HG03135 (cell line): ENCODE data around the gene CASZ1.

Source experiments
- ATAC-seq: cut with Tn5 transposase; IDR thresholded peaks from one replicate; pipeline ENCODE4 v1.9.1; 2021; ENCODE audit warnings: mild to moderate bottlenecking, moderate library complexity; ENCODE audit not compliant: unreplicated experiment

CASZ1 gene

DNA sequence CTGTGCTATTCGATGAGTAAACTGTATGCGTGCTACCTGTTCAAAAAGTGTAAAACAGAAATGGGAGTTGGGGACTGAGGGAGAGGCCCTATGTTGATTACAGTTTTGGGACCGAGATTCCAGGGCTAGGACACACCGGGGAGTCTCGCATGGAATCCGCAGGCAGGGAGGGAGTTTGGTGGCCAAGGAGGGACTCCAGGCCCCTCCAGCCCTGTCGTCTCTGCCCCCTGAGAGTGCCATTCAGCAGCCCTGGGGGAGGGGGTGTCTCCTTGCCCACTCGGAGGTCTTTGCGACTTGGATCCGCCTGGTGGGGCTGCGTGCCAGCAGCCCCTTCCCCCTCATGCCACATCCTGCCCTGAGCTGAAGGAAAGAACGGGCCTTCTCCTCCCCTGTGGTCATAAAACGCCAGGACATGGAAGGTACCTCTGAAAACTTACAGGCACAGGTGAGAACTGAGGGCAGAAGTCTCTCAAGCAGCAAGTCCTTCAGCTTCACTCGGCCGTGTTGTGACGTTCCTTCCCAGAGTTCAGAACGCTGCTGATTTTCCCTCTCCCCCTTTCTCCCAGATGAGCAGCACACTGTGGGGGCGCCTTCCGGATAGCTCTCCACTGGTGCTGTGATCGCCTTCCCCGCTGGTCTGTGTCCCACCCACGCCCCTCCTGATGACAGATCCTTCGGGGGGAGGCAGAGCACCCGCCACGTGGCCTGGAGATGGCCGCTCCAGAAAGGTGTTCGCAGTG, 180.3 kb downstream of the CASZ1 start:
- ATAC-seq = no peak

DNA sequence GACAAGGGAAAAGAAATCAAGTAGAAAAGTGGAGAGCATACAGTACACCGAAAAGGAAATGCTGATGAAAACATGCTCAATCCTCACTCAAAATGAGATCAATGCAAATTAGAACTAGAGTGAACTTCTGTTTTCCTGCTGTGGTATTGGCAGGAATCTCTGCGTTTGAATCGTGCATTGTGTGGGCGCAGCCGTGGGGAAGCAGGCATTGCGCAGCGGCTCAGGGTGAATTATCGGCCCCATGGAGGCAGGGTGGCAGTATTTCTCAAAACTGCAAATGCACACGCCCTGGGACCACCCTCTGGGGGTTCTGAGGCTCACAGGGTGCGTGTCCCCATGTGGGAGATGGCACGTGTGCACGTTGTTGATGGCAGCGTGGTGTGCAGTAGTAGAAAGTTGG, 181.1 kb downstream of the CASZ1 start:
- ATAC-seq = no peak

GRCh38 chr1:10614377-10615225, 181.8 kb downstream of the CASZ1 start:
- no peak for ATAC-seq

GRCh38 chr1:10613861-10614260, 182.6 kb downstream of the CASZ1 start:
- ATAC-seq = no peak

DNA sequence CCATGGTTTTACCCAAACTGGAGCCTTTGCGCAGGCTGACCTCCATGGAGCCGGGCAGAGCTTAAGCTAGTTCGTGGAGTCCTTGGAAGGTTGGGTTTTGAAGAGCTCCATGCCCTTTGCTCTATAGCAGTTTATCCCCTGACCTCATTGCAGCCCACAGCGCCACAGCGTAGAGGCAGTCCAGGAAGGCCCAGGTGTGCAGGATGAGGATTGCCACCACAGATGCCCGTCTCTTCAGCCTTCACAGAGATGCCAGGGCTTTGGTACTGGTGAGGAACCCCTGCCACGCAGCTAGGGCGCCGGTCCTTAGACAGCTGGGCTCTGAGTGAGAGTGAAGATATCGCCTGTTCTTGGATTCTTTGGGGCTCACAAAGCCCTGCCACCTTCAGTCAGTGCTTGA, 183.1 kb downstream of the CASZ1 start:
- ATAC-seq = no peak

- no peak for ATAC-seq
Observed at GRCh38 chr1:10612436-10613160, 183.8 kb downstream of the CASZ1 start.

DNA sequence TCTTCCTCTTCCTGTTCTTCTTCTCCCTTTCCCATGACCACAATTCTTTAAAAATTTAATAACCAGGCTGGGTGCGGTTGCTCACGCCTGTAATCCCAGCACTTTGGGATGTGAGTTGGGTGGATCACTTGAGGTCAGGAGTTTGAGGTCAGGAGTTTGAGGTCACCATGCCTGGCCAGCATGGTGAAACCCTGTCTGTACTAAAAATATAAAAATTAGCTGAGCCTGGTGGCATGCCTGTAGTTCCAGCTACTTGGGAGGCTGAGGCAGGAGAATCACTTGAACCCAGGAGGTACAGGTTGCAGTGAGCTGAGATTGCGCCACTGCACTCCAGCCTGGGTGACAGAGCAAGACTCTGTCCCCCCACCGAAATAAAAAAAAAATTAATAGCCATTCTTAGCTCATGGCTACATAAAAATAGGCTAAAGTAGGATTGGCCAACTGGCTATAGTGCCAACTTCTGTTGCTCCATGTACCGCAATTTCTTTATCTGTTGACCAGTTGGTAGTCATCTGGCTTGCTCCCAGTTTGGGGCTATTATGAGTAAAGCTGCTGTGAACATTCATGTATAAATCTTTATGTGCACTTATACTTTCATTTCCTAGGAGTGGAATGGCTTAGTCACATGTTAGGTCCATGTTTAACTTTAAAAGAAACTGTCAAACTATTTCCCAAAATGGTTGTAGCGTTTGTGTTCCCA, 185.4 kb downstream of the CASZ1 start:
- ATAC-seq = no peak

GRCh38 chr1:10608690-10609089, 187.8 kb downstream of the CASZ1 start:
- no peak for ATAC-seq

- ATAC-seq = no peak
Observed at GRCh38 chr1:10607228-10607627, 189.2 kb downstream of the CASZ1 start.

GRCh38 chr1:10606064-10606463, 190.4 kb downstream of the CASZ1 start:
- no peak for ATAC-seq

GRCh38 chr1:10604966-10605365, 191.5 kb downstream of the CASZ1 start:
- no peak for ATAC-seq

- no peak for ATAC-seq
Observed at GRCh38 chr1:10602936-10603335, 193.5 kb downstream of the CASZ1 start.

DNA sequence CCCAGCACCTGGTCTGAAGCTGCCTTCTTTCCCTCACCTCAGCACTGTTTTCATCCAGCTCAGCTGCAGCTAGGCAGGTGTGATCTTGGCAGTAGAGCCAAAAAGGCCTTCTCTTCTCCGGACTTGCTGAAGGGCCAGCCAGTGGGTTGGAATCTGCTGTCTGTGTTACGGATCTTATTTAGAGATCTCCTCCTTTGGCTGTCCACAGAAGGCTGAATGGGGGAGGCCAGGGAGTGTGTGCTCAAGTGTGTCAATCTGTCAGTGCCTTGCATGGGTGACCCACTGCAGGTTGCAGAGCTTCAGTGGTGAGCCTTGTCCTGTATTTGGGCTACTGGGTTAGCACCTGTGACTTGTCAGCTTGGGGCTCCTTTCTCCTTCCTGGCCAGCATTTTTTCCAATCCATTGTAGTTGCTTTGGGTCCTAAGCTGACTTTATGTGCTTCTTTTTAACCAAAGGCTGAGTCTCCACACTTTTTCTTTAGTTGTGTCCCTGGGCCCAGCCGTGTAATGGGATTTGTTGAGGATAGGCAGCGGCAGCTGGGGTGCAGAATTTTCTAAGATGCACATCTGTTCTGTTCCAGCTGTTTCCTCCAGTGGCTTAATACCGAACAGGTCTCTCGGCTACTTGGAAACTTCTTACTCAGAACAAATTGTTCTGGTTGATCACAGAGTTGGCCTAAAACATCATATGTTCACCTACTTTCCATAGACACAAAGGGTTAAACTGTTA, 194.9 kb downstream of the CASZ1 start:
- no peak for ATAC-seq

GRCh38 chr1:10599194-10599861, 197.1 kb downstream of the CASZ1 start:
- no peak for ATAC-seq

DNA sequence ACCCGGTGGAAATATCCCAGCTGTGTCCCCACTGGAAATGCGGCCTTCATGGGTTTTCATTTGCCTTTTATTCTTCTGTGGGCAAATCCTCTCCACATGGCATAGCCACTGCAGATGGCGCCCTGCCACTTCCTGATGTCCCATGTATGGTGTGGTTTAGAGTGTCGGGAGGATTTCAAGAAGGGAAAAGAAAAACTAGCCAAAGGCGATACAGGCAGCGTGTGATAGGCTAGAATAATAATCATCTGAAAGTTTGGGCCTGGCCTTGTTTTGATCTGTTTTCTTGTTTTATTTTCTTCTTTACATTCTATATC, 198.1 kb downstream of the CASZ1 start:
- ATAC-seq = no peak

DNA sequence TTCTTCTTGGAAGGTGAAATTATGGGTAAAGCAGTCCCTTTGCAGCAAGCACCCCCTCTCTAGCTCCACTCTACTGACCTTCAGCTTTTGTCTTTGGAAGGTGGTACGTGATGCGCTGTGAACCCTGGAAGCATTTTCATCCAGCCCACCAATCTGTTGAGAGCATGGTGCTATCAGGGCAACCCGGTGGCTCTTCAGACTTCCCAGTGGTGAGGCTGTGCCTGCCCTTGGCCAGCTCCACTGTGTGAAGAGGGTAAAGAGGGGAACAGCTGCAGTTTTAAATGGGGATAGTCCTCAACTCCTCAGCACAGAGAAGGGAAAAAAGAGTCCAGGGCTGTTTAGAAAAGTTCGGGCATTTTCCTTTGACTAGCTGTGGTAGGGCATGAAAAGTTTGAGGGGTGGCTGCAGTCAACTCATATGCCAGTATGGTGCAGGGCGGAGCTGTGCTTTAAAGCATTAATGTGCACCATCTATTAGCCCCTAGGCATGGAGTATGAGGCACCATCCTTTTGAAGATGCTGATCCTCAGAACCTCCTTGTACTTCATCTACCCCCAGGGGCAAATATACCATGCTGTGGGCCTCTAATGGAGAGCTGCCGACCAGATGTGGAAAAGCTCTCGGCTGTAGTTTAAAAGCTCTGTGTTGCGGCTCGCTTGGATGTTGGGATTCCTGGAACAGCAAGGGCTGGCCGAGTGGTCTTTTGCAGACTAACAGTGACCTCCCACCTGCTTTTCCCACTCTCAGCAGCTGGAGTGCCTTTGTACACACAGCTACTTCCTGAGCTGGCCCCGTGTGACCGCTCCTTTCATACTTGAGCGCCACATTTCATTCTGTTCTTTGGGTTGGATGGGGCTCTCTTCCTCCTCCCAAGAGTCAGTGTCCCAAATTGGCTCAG, 198.7 kb downstream of the CASZ1 start:
- no peak for ATAC-seq

- ATAC-seq = no peak
Observed at GRCh38 chr1:10596780-10597179, 199.7 kb downstream of the CASZ1 start.

- ATAC-seq = no peak
Observed at GRCh38 chr1:10594595-10595223, 201.7 kb downstream of the CASZ1 start.
